Measurements from ENCODE around the gene MXI1.

DNA sequence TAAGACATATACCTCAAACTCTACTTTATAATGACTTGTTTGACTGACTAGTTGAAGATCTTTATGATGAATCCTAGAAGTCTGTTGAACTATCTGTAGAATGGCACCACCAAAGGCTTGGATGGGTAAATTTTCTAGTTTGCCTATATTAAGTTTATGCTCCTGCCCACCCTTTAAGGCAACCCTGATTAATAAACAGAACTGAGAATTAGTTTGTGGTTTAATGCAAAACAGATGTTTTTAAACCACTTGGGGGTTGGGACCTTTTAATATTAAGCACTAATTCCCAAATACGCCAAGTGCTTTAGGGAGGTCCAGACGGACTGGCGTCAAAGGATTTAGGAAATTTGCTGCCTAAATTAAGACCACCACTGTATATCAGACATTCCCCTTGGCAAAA, 76.9 kb downstream of the MXI1 start:
- TF ChIP-seq, protein P1, sequence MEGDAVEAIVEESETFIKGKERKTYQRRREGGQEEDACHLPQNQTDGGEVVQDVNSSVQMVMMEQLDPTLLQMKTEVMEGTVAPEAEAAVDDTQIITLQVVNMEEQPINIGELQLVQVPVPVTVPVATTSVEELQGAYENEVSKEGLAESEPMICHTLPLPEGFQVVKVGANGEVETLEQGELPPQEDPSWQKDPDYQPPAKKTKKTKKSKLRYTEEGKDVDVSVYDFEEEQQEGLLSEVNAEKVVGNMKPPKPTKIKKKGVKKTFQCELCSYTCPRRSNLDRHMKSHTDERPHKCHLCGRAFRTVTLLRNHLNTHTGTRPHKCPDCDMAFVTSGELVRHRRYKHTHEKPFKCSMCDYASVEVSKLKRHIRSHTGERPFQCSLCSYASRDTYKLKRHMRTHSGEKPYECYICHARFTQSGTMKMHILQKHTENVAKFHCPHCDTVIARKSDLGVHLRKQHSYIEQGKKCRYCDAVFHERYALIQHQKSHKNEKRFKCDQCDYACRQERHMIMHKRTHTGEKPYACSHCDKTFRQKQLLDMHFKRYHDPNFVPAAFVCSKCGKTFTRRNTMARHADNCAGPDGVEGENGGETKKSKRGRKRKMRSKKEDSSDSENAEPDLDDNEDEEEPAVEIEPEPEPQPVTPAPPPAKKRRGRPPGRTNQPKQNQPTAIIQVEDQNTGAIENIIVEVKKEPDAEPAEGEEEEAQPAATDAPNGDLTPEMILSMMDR (conservative IDR thresholded peaks at IDR 0.05; ENCODE audit: low read length) = no peak
- TF ChIP-seq EZH2phosphoT487 (IDR thresholded peaks at IDR 0.05; ENCODE audit: borderline replicate concordance, low read depth, low read length) = no peak

All from OCI-LY7 (cell line).